ENCODE results near the gene CDK7. TPM values are rescaled to one million over a fixed set of nuclear protein-coding genes. Genes with fewer than 3 reads are reported as not detected.

Gene CDK7
- total and polyA plus RNA-seq, 12 donors: 15.2 to 57.1 (median 27.2) TPM

GRCh38 chr5:69308046-69308553 is 73.4 kb downstream of the CDK7 start:
- intact Hi-C loops (cut with DNase I): no loop called here
- 44 to 73% (median 68%) methylated on average over 3 of the region's 3 CpGs for WGBS, 4 donors

GRCh38 chr5:69309380-69309779 is 74.7 kb downstream of the CDK7 start:
- Histone ChIP-seq H3K4me3 (no peak overlapping the region), H3K36me3 (replicated peaks in 1 of 2) (peaks cover 0 to 4% of the 10 kb centered on the region in 2 donors), H3K27me3 (no peaks in the 10 kb centered on the region), H3K27ac (no peak overlapping the region), H3K4me1 (replicated peaks in 1 of 2) (no peaks in the 10 kb centered on the region), H3K9me3 (replicated peaks in 1 of 3) (no peaks in the 10 kb centered on the region)
- intact Hi-C loops (cut with DNase I): no loop called here
- WGBS, 4 donors: 97 to 100% (median 99%) methylated on average over 4 to 5 of the region's 5 CpGs
- DNase-seq: no peak
- TF ChIP-seq POLR2A (IDR thresholded peaks at IDR 0.05) (no peak), CTCF (IDR thresholded peaks at IDR 0.05) (no peak)

More at GRCh38 chr5:69308046-69308553, 73.4 kb downstream of the CDK7 start:
- H3K9me3 ChIP-seq (replicated peaks in 1 of 3): no peaks in the 10 kb centered on the region
- H3K36me3 ChIP-seq (replicated peaks in 1 of 2): no peaks in the 10 kb centered on the region
- no peak overlapping the region for H3K27ac ChIP-seq
- H3K4me1 ChIP-seq (replicated peaks in 1 of 2): no peaks in the 10 kb centered on the region
- TF ChIP-seq POLR2A (IDR thresholded peaks at IDR 0.05): no peak
- no peak for TF ChIP-seq CTCF (IDR thresholded peaks at IDR 0.05)
- DNase-seq: no peak
- no peaks in the 10 kb centered on the region for H3K27me3 ChIP-seq
- no peak overlapping the region for H3K4me3 ChIP-seq

GRCh38 chr5:69312459-69313160 is 77.9 kb downstream of the CDK7 start:
- WGBS, 4 donors: 73 to 84% (median 76%) methylated on average over 5 of the region's 5 CpGs
- H3K27me3 ChIP-seq: no peaks in the 10 kb centered on the region
- H3K27ac ChIP-seq: no peak overlapping the region
- H3K4me1 ChIP-seq (replicated peaks in 1 of 2): no peaks in the 10 kb centered on the region
- intact Hi-C loops (cut with DNase I): no loop called here
- no peak for DNase-seq
- no peaks in the 10 kb centered on the region for H3K9me3 ChIP-seq (replicated peaks in 1 of 3)
- no peak overlapping the region for H3K4me3 ChIP-seq
- peaks cover 0 to 4% of the 10 kb centered on the region in 2 donors for H3K36me3 ChIP-seq (replicated peaks in 1 of 2)
- no peak for TF ChIP-seq POLR2A (IDR thresholded peaks at IDR 0.05)
- TF ChIP-seq CTCF (IDR thresholded peaks at IDR 0.05): no peak

- Histone ChIP-seq H3K4me1 (replicated peaks in 1 of 2) (no peaks in the 10 kb centered on the region), H3K9me3 (replicated peaks in 1 of 3) (no peaks in the 10 kb centered on the region), H3K27me3 (no peaks in the 10 kb centered on the region), H3K4me3 (no peak overlapping the region), H3K27ac (no peak overlapping the region), H3K36me3 (replicated peaks in 1 of 2) (peaks cover 0 to 4% of the 10 kb centered on the region in 2 donors)
- 96 to 99% (median 97%) methylated on average over 9 of the region's 9 CpGs for WGBS, 4 donors
- TF ChIP-seq POLR2A (IDR thresholded peaks at IDR 0.05): no peak
- TF ChIP-seq CTCF (IDR thresholded peaks at IDR 0.05): no peak
- intact Hi-C loops (cut with DNase I): no loop called here
- no peak for DNase-seq
These were observed 78.7 kb downstream of the CDK7 start for GRCh38 chr5:69313428-69313827.

Measured in adrenal gland (tissue), 12 donors.